Stimulated activated effector memory CD8-positive, alpha-beta T cell treated with anti-CD3 and anti-CD28 coated beads, Interleukin-12 subunit alpha, Interleukin-12 subunit beta, amount 100 ng/mL, for 72 hours (primary cell): ENCODE results near the gene DGLUCY.
"Not testable (repeated sequence)": the region's sequence is repeated elsewhere in the genome, so short reads cannot be mapped to it uniquely, and the experiment has no call there.

ENCODE experiments used
- ATAC-seq: fragments of 150-1000 bp; cut with Tn5 transposase; 2 replicates; pipeline ENCODE4 v1.10.0; 2021
- DNase-seq, 2 donors: peaks; one replicate each; pipeline ENCODE4 v3.0.0; 2021 to 2022; ENCODE audit warnings: low spot score in 2 of 2
- H3K27ac Mint-ChIP-seq: one replicate; pipeline ENCODE4 v1.8.0; 2022; ENCODE audit warnings: mild to moderate bottlenecking, mixed read lengths
- H3K36me3 Mint-ChIP-seq: one replicate; pipeline ENCODE4 v1.8.0; 2022; ENCODE audit warnings: mild to moderate bottlenecking, mixed read lengths
- H3K4me1 Mint-ChIP-seq: one replicate; pipeline ENCODE4 v1.8.0; 2022; ENCODE audit warnings: mixed read lengths
- H3K4me3 Mint-ChIP-seq: one replicate; pipeline ENCODE4 v1.8.0; 2022; ENCODE audit warnings: mild to moderate bottlenecking, mixed read lengths
- H3K9me3 Mint-ChIP-seq: one replicate; pipeline ENCODE4 v1.8.0; 2022; ENCODE audit warnings: mixed read lengths

Gene DGLUCY

DNA sequence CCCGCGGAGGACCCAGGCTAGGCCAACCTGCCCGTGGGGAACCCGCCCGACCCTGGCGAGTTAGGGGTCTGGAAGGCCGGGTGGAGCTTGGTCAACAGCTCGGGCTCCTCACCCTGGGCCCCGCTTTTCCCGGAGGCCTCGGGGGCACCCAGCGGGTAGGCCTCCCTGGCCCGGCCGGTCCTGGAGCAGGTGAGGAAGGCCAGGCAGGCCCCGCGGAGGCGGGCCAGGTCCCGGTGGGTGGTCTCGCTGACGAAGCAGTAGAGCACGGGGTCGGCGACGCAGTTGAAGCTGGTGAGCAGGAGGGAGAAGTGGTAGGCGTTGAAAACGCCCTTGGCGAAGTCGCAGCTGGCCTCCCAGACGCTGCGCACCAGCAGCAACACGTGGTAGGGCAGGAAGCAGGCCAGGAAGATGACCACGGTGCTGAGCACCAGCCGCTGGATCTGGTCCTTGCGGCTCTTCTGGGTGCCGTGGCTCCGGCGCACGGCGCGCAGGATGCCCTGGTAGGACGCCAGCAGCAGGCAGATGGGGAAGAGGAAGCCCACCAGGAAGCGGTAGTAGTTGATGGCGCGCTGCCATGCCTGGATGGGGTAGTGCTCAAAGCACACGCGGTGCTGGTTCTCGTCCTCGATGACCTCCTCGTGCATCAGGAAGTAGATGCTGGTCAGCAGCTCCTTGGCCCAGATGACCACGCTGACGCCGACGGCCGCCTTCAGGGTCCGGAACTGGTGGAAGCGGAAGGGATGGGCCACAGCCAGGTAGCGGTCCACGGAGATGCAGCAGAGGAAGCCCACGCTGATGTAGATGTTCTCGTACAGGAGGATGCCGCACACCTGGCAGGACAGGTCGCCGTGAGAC is 120.3 kb downstream of the DGLUCY start:
- H3K27ac Mint-ChIP-seq = peak overlapping the region; percentile 93
- no peak overlapping the region for H3K4me3 Mint-ChIP-seq
- H3K4me1 Mint-ChIP-seq = peaks cover 82% of the 10 kb centered on the region
- no peak for ATAC-seq
- no peak for DNase-seq
- no peaks in the 10 kb centered on the region for H3K9me3 Mint-ChIP-seq
- peaks cover 87% of the 10 kb centered on the region for H3K36me3 Mint-ChIP-seq

DNA sequence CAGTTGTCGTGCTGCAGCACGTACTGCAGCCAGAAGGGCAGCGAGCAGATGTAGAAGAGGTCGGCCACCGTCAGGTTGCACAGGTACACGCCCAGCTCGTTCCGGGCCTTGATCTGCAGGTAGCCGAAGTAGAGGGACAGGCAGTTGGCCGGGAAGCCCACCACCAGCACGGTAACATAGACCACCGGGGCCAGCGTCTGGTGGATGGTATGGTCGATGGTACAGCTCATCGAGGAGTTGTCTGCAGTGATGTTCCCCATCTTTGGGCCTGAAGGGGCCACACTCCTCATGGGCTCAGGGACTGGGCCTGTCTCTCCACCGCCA is 120.9 kb downstream of the DGLUCY start:
- H3K4me3 Mint-ChIP-seq = no peak overlapping the region
- peak overlapping the region; percentile 93 for H3K27ac Mint-ChIP-seq
- no peaks in the 10 kb centered on the region for H3K9me3 Mint-ChIP-seq
- ATAC-seq (no peak), DNase-seq (no peak)
- H3K4me1 Mint-ChIP-seq = peaks cover 82% of the 10 kb centered on the region
- peaks cover 89% of the 10 kb centered on the region for H3K36me3 Mint-ChIP-seq

DNA sequence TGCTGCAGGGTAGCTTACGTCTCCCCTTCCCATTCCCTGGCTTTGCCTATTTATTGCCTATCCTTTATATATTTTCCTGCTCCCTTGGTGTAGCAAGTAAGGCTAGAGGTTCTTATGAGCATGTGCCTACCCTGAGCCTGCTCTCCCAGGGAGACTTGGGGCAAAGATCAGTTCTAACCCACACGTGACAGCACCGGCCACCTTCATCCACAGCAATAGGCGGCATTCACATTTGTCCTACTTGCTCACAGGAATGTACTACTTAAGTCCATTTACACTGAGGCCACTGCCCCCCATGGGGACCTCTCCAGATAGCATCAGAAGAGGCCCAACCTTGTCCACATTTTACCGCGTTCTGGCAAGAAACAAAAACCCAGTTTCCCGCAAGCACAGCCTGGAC is 122.0 kb downstream of the DGLUCY start:
- ATAC-seq = no peak
- Mint-ChIP-seq H3K9me3 (no peaks in the 10 kb centered on the region), H3K4me3 (no peak overlapping the region), H3K4me1 (peaks cover 80% of the 10 kb centered on the region), H3K36me3 (peaks cover 96% of the 10 kb centered on the region), H3K27ac (peak overlapping the region; percentile 93)
- no peak for DNase-seq

DNA sequence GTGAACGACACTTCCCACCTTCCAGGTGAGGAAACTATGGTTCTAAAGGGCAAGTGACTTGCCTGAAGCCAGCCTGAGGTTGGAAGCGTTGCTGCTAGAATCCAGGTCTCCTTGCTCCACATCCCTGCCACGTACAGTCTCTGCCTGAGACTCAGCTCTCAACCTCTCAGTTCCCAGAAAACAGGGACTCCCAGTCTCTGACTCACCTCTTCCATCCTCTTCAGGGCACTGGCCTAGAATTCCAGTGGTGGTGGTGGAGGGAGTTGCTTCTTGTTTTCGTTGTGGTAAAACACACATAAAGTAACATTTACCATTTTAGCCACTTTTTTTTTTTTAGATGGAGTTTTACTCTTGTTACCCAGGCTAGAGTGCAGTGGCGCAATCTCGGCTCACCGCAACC is 123.3 kb downstream of the DGLUCY start:
- Mint-ChIP-seq H3K4me1 (peaks cover 79% of the 10 kb centered on the region), H3K9me3 (no peaks in the 10 kb centered on the region), H3K36me3 (peaks cover 100% of the 10 kb centered on the region), H3K4me3 (no peak overlapping the region), H3K27ac (peak overlapping the region; percentile 93)
- no peak for ATAC-seq
- no peak for DNase-seq

DNA sequence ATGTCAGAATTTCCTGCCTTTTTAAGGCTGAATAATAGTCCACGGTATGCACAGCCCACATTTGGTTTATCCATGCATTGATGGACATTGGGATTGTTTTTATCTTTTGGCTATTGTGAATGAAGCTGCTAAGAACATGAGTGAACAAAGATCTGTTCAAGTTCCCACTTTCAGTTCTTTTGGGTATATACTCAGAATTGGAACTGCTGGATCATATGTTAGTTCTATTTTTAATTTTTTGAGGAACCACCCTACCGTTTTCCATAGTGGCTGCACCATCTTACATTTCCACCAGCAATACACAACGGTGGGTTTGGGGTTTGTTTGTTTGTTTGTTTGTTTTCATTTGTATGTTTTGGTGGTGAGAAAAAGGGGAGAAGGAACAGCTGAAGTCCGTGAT is 124.2 kb downstream of the DGLUCY start:
- H3K36me3 Mint-ChIP-seq = peaks cover 100% of the 10 kb centered on the region
- no peaks in the 10 kb centered on the region for H3K9me3 Mint-ChIP-seq
- peak overlapping the region; percentile 85 for H3K4me3 Mint-ChIP-seq
- peaks cover 73% of the 10 kb centered on the region for H3K4me1 Mint-ChIP-seq
- DNase-seq (no peak), ATAC-seq (no peak)
- H3K27ac Mint-ChIP-seq = peak overlapping the region; percentile 93

DNA sequence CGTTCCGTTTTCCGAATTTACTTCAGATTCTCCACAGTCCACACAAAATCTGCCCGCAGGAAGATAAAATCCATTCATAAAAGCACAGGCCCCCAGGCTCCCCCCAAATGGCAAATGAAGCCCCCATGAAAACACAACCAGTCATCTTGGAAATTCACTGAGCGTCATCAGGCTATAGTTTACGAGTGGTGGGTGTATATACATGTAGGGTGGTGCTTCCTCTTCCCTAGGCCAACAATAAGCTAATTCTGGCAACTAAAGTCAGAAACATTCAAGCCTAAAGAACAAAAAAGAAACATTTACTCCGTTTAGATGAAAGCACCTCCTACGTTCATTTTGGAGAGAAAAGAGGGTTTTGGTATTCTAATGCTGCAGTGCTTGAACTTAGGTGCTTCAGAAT is 124.8 kb downstream of the DGLUCY start:
- no peak for ATAC-seq
- H3K4me1 Mint-ChIP-seq = peaks cover 68% of the 10 kb centered on the region
- peaks cover 100% of the 10 kb centered on the region for H3K36me3 Mint-ChIP-seq
- no peak for DNase-seq
- peak overlapping the region; percentile 93 for H3K27ac Mint-ChIP-seq
- no peaks in the 10 kb centered on the region for H3K9me3 Mint-ChIP-seq
- peak overlapping the region; percentile 85 for H3K4me3 Mint-ChIP-seq

DNA sequence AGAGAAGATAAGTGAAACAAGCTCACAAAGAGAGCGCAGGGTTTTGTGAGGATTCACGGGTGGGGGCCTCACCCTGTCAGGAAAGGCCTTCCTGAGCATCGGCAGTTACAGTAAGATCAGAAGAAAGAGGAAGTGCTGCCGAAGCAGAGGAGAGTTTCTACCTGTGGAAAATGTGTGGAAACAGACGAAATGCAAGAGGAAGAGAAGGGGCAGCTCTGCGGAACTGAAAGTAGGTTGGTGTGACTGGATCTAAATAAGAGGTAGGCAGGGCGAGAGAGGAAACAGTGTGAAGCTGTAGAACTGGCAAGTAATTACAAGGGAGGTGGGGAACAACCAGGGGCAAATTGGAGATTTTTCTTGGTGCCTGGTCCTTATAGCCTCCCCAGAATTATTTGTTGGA is 128.0 kb downstream of the DGLUCY start:
- peaks cover 74% of the 10 kb centered on the region for H3K4me1 Mint-ChIP-seq
- no peaks in the 10 kb centered on the region for H3K9me3 Mint-ChIP-seq
- H3K36me3 Mint-ChIP-seq = peaks cover 100% of the 10 kb centered on the region
- peak overlapping the region; percentile 93 for H3K27ac Mint-ChIP-seq
- ATAC-seq = no peak
- H3K4me3 Mint-ChIP-seq = peak overlapping the region; percentile 85
- DNase-seq = no peak

DNA sequence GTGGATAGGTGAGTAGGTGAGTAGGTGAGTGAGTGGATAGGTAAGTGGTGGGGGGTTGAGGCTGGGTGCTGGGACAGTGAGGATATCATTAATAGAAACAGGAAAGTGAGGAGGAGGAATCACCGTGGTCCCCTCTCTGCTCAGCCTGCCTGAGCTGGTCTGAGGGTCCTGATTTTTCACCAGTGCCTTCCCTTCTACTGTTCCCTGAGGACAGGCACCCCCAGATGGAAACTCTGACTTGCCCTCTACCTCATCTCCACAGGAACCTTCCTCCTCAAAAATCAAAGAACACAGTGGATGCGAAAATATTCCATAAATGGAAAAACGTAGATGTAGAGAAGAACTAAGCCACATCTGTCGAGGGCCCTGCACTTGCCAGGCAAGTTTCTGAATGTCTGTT is 128.8 kb downstream of the DGLUCY start:
- Mint-ChIP-seq H3K4me3 (peak overlapping the region; percentile 85), H3K36me3 (peaks cover 100% of the 10 kb centered on the region), H3K9me3 (peaks cover 4% of the 10 kb centered on the region), H3K27ac (peak overlapping the region; percentile 93), H3K4me1 (peaks cover 74% of the 10 kb centered on the region)
- no peak for DNase-seq
- no peak for ATAC-seq

DNA sequence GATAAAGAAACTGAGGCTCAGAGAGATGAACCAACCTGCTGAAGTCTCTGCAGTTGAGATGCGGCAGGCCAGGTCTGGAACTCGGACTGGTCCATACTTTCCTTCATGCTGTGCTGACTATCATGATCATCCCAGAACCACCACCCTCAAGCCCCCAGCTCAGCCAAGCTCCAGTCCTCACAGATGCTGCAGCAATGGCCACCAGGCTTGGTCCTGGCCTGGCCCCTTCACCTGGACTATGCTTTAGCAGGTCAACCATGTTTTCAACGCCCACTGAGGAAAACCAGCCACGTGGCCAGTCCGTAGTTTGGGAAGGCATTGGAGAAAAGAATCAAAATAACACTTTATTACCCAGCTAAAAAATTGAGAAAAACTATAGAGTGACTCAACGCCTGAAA is 129.2 kb downstream of the DGLUCY start:
- Mint-ChIP-seq H3K4me3 (peak overlapping the region; percentile 85), H3K9me3 (peaks cover 4% of the 10 kb centered on the region), H3K27ac (peak overlapping the region; percentile 93), H3K36me3 (peaks cover 100% of the 10 kb centered on the region), H3K4me1 (peaks cover 74% of the 10 kb centered on the region)
- ATAC-seq = no peak
- DNase-seq = no peak

DNA sequence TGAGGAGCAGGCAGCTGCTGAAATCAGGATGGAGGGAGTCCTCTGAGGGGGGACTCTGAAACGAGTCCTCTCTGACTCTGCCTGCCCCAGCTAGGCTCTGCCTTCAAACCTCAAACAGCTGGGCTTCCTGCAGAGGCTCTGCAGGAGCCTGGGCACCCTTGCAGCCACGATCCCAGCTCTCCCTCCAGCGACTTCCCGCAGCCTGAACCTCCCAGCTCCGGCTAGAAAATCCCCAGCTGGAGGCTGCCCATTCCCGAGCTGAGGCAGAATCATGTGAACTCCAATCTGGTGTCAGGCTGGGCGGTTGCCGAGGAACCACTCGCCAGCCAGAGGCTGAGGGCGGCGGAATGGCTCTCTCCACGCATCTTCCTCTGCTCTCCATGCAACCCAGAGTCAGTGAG is 130.6 kb downstream of the DGLUCY start, which contains the start of gene GPR68:
Gene GPR68 (minus strand): TSS at position 204 of the 401 bp plus-strand sequence. CDS start 9,654 bp downstream, outside the sequence.
- H3K27ac Mint-ChIP-seq = peak within 1 kb of the TSS; percentile 93
- no peak for DNase-seq
- ATAC-seq = no peak
- H3K9me3 Mint-ChIP-seq = peaks cover 4% of the 10 kb centered on the region
- H3K4me1 Mint-ChIP-seq = peaks cover 73% of the 10 kb centered on the region
- H3K36me3 Mint-ChIP-seq = peaks cover 98% of the 10 kb centered on the region
- peak within 1 kb of the TSS; percentile 85 for H3K4me3 Mint-ChIP-seq

DNA sequence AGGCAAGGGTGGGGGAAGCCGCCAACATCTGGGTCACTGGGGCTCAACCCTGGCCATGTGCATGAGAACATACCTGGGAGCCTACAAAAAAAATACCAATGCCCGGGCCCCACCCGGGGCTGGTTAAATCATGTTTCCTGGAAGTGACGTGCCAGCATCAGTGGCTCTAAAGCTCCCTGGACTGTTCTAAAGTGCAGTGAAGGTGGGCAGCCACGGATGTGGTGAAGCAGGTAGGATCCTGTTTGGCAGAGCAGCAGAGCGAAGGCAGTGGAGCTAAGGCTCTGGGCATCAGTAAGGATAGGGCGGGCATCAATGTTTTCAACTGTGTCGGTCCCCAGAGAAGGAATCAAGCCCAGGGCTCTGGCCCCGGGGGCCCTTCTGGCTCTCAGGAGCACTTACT is 131.2 kb downstream of the DGLUCY start:
- DNase-seq (peak in 1 of 2 donors; percentile 79), ATAC-seq (peak; percentile 22)
- Mint-ChIP-seq H3K36me3 (peaks cover 98% of the 10 kb centered on the region), H3K4me1 (peaks cover 73% of the 10 kb centered on the region), H3K9me3 (peaks cover 4% of the 10 kb centered on the region), H3K27ac (peak overlapping the region; percentile 93), H3K4me3 (peak overlapping the region; percentile 85)

DNA sequence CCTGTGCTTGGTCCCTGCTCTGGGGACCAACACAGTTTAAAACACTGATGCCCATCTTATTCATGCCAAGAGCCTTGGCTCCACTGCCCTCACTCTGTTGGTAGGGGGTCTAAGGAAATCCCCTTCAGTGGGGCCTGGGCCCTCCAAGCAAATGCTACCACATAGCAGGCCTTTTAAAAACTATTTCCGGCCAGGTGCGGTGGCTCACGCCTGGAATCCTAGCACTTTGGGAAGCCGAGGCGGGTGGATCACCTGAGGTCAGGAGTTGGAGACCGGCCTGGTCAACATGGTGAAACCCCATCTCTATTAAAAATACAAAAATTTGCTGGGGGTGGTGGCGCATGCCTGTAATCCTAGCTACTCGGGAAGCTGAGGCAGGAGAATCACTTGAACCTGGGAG is 131.7 kb downstream of the DGLUCY start:
- Mint-ChIP-seq H3K36me3 (peaks cover 98% of the 10 kb centered on the region), H3K4me1 (peaks cover 73% of the 10 kb centered on the region), H3K27ac (peak overlapping the region; percentile 93), H3K4me3 (peak overlapping the region; percentile 85)
- H3K9me3 Mint-ChIP-seq, DNase-seq, ATAC-seq: not testable (repeated sequence)

DNA sequence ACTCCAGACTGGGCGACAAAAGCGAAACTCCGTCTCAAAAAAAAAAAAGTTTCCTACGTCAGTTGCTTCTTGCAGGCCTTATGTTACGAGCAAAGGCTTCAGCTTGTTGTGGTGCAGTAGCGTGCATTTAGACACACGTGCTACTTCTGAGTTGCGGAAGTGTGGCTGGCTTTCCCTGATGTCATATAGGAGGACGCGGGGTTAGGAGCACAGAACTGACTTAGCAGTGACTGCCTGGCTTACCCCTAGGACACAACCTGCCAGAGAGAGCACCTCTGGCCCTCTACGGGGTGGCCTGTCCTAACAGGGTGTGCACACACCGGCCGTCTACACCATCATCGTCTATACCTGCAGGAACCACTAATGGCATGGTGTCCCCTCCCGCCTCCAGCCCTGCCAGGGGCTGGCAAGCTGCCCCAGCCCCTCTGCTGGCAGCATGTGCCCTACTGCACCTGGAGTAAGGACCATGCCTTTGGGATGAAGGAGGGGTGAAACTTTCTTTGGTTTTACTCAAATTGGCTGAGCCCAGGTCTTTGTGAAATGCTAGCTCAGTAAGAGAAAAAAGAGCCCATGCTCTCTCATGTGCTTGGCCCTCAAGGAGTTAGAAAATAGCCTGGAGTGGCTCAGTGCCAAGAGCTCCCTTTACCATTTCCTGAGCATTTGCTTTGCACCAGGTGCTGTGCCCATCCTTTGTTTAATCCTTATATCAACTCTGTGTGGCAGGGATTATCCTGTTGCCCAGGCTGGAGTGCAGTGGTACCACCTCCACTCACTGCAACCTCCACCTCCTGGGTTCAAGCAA is 132.4 kb downstream of the DGLUCY start:
- Mint-ChIP-seq H3K9me3 (peaks cover 4% of the 10 kb centered on the region), H3K36me3 (peaks cover 98% of the 10 kb centered on the region), H3K27ac (peak overlapping the region; percentile 93), H3K4me3 (peak overlapping the region; percentile 85), H3K4me1 (peaks cover 76% of the 10 kb centered on the region)
- peak; percentile 73 for ATAC-seq
- DNase-seq = no peak

DNA sequence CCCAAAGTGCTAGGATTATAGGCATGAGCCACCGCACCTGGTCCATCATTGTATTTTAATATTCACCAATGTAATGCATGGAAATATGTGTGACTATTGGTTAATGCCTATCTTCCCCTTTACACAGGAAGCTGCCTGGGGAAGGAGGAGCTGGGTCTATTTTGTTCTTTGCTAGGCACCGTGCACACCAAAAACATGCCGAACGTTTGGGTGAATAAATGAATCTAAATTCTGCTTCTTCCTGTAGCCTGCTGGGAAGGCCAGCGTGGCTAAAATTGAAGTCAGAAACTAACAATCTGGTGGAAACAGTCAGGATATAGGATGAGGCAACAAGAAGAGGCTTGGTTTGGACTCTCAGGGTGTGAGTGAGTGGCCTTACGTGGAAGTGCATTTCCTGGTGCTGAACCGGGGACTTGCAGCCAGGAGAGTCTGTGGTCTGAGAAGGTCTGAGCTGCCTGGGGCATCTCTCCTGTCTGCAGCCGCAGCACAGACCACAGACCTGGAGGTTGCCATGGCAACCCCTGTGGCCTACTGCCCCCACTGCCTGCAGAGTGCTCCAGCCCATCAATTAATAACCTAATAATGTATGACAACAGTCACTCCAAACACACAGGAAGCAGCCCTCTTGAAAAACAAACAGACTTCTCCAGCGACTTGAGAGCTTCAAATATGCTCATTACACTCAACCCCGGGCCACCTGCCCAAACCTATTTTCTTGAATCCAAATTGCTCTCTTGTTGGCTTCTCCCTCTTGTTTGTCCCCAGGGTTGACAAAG is 136.2 kb downstream of the DGLUCY start:
- Mint-ChIP-seq H3K36me3 (peaks cover 91% of the 10 kb centered on the region), H3K9me3 (peaks cover 4% of the 10 kb centered on the region), H3K4me1 (peaks cover 83% of the 10 kb centered on the region), H3K27ac (peak overlapping the region; percentile 82), H3K4me3 (peak overlapping the region; percentile 62)
- DNase-seq = peak in 1 of 2 donors; percentile 81
- ATAC-seq = peak; percentile 38

DNA sequence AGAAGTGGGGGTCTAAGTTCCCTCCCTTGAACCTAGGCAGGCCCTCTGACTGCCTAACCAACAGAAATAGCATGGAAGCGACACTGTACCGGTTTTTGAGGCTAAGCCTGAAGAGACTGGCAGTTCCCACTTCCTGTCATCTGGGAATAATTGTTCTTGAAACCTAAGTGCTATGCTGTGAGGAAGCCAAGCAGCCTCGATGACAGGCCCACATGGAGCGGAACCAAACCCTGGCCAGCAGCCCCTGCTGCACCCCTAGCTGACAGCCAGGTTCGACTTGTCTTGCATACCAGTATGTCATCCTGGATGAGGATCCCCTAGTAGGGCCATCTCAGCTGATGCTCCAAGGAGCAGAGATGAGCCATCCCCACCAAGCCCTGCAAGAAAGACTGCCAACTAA is 137.0 kb downstream of the DGLUCY start:
- Mint-ChIP-seq H3K27ac (peak overlapping the region; percentile 82), H3K4me1 (peaks cover 85% of the 10 kb centered on the region), H3K9me3 (peaks cover 4% of the 10 kb centered on the region)

More for the DNA sequence above, 137.0 kb downstream of the DGLUCY start:
- ATAC-seq (no peak), DNase-seq (no peak)
- peaks cover 87% of the 10 kb centered on the region for H3K36me3 Mint-ChIP-seq
- peak overlapping the region; percentile 62 for H3K4me3 Mint-ChIP-seq
